HCT116 (cell line): ENCODE data around the gene KRT85.

Source experiments
- CEBPB ChIP-seq: IDR thresholded peaks from 2 replicates; pipeline ENCODE4 v1.6.1; 2012; ENCODE audit warnings: low read depth
- ELF1 ChIP-seq: IDR thresholded peaks from 2 replicates; pipeline ENCODE4 v1.6.1; 2012; ENCODE audit warnings: low read depth, borderline replicate concordance
- EZH2 ChIP-seq: fragments of 200-600 bp; sonication (generic); IDR thresholded peaks from 2 replicates; pipeline ENCODE4 v1.6.1; 2017; ENCODE audit warnings: antibody characterized with exemption, mixed run types
- POLR2A ChIP-seq: IDR thresholded peaks from 2 replicates; pipeline ENCODE4 v1.7.0; 2011; ENCODE audit warnings: borderline replicate concordance; ENCODE audit not compliant: insufficient read depth, insufficient read length; ENCODE audit errors: extremely low read depth
- POLR2AphosphoS5 ChIP-seq: IDR thresholded peaks from 2 replicates; pipeline ENCODE4 v1.6.1; 2011; ENCODE audit warnings: mild to moderate bottlenecking, low read depth, low read length, moderate library complexity
- RAD21 ChIP-seq: IDR thresholded peaks from 2 replicates; pipeline ENCODE4 v1.6.1; 2012; ENCODE audit warnings: low read depth, mild to moderate bottlenecking
- REST ChIP-seq: IDR thresholded peaks from 2 replicates; pipeline ENCODE4 v1.6.1; 2012; ENCODE audit warnings: low read depth
- SIN3A ChIP-seq: IDR thresholded peaks from 2 replicates; pipeline ENCODE4 v1.6.1; 2012; ENCODE audit warnings: low read depth
- YY1 ChIP-seq: IDR thresholded peaks from 2 replicates; pipeline ENCODE4 v1.6.1; 2011; ENCODE audit warnings: low read length, low read depth, moderate library complexity, mild to moderate bottlenecking; ENCODE audit not compliant: insufficient replicate concordance; ENCODE audit errors: extremely low read depth
- TF ChIP-seq, protein P1 (sequence below), 3 experiments: fragments of 200-600 bp in 1 of 3; sonication (generic) in 1 of 3; IDR thresholded peaks in 2 of 3; conservative IDR thresholded peaks in 1 of 3; 2 replicates each; pipeline ENCODE4 v1.5.1; 2012 to 2017; ENCODE audit warnings: low read depth in 2 of 3, low read length in 2 of 3, antibody characterized with exemption in 1 of 3, borderline replicate concordance in 1 of 3, control low read depth in 1 of 3, mild to moderate bottlenecking in 1 of 3, mixed read lengths in 1 of 3, mixed run types in 1 of 3, moderate library complexity in 1 of 3; ENCODE audit not compliant: insufficient read depth in 1 of 3
- TF ChIP-seq, protein P2 (sequence below): IDR thresholded peaks from 2 replicates; pipeline ENCODE4 v1.6.1; 2012

DNA sequence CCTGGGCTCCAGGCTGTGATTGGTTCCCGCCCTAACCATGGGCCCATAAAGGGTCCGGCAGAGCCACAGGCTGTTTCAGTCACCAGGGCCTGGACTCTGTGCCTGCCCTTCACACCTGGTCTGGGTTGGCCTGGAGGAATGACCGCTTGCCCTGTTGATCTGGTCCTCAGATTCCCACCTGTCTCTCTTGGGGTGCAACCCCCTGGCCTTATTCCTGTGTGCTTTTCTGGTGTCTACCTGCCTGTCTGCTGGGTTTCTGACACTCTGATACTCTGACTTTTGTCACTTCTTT is 43.2 kb downstream of the KRT85 start:
- TF ChIP-seq, protein P1, sequence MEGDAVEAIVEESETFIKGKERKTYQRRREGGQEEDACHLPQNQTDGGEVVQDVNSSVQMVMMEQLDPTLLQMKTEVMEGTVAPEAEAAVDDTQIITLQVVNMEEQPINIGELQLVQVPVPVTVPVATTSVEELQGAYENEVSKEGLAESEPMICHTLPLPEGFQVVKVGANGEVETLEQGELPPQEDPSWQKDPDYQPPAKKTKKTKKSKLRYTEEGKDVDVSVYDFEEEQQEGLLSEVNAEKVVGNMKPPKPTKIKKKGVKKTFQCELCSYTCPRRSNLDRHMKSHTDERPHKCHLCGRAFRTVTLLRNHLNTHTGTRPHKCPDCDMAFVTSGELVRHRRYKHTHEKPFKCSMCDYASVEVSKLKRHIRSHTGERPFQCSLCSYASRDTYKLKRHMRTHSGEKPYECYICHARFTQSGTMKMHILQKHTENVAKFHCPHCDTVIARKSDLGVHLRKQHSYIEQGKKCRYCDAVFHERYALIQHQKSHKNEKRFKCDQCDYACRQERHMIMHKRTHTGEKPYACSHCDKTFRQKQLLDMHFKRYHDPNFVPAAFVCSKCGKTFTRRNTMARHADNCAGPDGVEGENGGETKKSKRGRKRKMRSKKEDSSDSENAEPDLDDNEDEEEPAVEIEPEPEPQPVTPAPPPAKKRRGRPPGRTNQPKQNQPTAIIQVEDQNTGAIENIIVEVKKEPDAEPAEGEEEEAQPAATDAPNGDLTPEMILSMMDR (IDR thresholded peaks at IDR 0.05 in 2 of 3, conservative IDR thresholded peaks at IDR 0.05 in 1 of 3; ENCODE audit: borderline replicate concordance in 1 of 3, insufficient read depth in 1 of 3, low read depth in 2 of 3, low read length in 2 of 3) = no peak
- TF ChIP-seq POLR2A (no peak), EZH2 (no peak), ELF1 (no peak), YY1 (no peak), RAD21 (no peak), POLR2AphosphoS5 (no peak), REST (no peak), SIN3A (no peak), CEBPB (no peak)
- TF ChIP-seq, protein P2, sequence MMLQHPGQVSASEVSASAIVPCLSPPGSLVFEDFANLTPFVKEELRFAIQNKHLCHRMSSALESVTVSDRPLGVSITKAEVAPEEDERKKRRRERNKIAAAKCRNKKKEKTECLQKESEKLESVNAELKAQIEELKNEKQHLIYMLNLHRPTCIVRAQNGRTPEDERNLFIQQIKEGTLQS = no peak
